Stimulated activated CD4-positive, alpha-beta T cell treated with anti-CD3 and anti-CD28 coated beads, Interleukin-1b, Interleukin-23, amount 100 ng/mL, for 48 hours (primary cell): ENCODE data around the gene ZNF423.
"Not testable (repeated sequence)": the region's sequence is repeated elsewhere in the genome, so short reads cannot be mapped to it uniquely, and the experiment has no call there.

Experiments used
- DNase-seq: peaks from one replicate; pipeline ENCODE4 v3.0.0-alpha.2; 2020

ZNF423 gene

GRCh38 chr16:49688036-49688697 is 167.7 kb downstream of the ZNF423 start:
- no peak for DNase-seq

- DNase-seq, result no peak
Measured at GRCh38 chr16:49687476-49688002, 168.4 kb downstream of the ZNF423 start.

- DNase-seq, result no peak
Measured at GRCh38 chr16:49684696-49685095, 171.2 kb downstream of the ZNF423 start.

- no peak for DNase-seq
Measured at GRCh38 chr16:49682577-49683165, 173.2 kb downstream of the ZNF423 start.

GRCh38 chr16:49681217-49681883 is 174.6 kb downstream of the ZNF423 start:
- no peak for DNase-seq

- no peak for DNase-seq
Measured at GRCh38 chr16:49679095-49679494, 176.8 kb downstream of the ZNF423 start.

- DNase-seq, result not testable (repeated sequence)
Measured at GRCh38 chr16:49677661-49678060, 178.3 kb downstream of the ZNF423 start.

GRCh38 chr16:49675413-49675812 is 180.5 kb downstream of the ZNF423 start:
- DNase-seq, result no peak

- no peak for DNase-seq
Measured at GRCh38 chr16:49674990-49675389, 180.9 kb downstream of the ZNF423 start.

- DNase-seq, result no peak
Measured at GRCh38 chr16:49674351-49674851, 181.5 kb downstream of the ZNF423 start.

- no peak for DNase-seq
Measured at GRCh38 chr16:49673442-49673841, 182.5 kb downstream of the ZNF423 start.

GRCh38 chr16:49672753-49673152 is 183.2 kb downstream of the ZNF423 start:
- no peak for DNase-seq

- DNase-seq, result no peak
Measured at GRCh38 chr16:49671333-49671732, 184.6 kb downstream of the ZNF423 start.

GRCh38 chr16:49670627-49671026 is 185.3 kb downstream of the ZNF423 start:
- DNase-seq, result no peak

- DNase-seq, result no peak
Measured at GRCh38 chr16:49665482-49666230, 190.3 kb downstream of the ZNF423 start.

GRCh38 chr16:49664221-49665215 is 191.4 kb downstream of the ZNF423 start:
- DNase-seq, result no peak

- DNase-seq, result no peak
Measured at GRCh38 chr16:49663081-49664065, 192.5 kb downstream of the ZNF423 start.

GRCh38 chr16:49662569-49662968 is 193.3 kb downstream of the ZNF423 start:
- no peak for DNase-seq

GRCh38 chr16:49661465-49662187 is 194.3 kb downstream of the ZNF423 start:
- no peak for DNase-seq

GRCh38 chr16:49660626-49661025 is 195.3 kb downstream of the ZNF423 start:
- no peak for DNase-seq
